ENCODE results near the gene LTA.
"Not testable (repeated sequence)": the region's sequence is repeated elsewhere in the genome, so short reads cannot be mapped to it uniquely, and the experiment has no call there.

LTA gene

GRCh38 chr6:31588871-31589650 is 17.0 kb downstream of the LTA start:
- no peak for DNase-seq

DNA sequence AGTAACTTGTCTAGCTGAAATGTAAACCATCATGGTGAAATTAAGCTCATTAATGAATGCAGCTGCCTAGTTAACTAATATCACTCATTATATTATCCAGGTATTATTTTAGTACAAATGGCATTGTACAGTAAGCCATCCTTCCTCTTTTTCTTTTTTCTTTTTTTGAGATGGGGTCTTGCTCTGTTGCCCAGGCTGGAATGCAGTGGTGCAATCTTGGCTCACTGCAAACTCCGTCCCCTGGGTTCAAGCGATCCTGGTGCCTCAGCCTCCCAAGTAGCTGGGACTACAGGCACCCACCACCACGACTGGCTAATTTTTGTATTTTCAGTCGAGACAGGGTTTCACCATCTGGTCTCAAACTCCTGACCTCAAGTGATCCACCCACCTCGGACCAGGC is 18.6 kb downstream of the LTA start:
- DNase-seq = not testable (repeated sequence)

GRCh38 chr6:31592396-31592771 is 20.3 kb downstream of the LTA start:
- DNase-seq = no peak

GRCh38 chr6:31597006-31597405 is 24.9 kb downstream of the LTA start:
- DNase-seq = peak; percentile 40

DNA sequence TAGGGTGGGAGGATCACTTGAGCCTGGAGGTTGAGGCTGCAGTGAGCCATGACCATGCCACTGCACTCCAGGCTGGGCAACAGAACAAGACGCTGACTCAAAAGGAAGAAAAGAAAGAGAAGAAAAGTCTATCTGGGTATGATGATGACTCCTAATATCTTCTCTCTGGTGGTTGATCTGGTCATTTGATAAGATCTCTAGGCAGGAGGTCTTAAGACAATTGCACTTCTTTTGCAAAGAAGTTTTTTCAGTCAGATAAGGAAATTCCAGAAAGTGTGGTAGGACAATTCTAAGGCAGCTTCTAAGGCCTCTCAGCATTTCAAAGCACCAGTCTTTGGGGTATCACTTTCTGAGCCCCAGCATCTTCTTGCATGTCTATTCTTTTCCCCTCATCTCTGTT is 35.2 kb downstream of the LTA start:
- DNase-seq = no peak

DNA sequence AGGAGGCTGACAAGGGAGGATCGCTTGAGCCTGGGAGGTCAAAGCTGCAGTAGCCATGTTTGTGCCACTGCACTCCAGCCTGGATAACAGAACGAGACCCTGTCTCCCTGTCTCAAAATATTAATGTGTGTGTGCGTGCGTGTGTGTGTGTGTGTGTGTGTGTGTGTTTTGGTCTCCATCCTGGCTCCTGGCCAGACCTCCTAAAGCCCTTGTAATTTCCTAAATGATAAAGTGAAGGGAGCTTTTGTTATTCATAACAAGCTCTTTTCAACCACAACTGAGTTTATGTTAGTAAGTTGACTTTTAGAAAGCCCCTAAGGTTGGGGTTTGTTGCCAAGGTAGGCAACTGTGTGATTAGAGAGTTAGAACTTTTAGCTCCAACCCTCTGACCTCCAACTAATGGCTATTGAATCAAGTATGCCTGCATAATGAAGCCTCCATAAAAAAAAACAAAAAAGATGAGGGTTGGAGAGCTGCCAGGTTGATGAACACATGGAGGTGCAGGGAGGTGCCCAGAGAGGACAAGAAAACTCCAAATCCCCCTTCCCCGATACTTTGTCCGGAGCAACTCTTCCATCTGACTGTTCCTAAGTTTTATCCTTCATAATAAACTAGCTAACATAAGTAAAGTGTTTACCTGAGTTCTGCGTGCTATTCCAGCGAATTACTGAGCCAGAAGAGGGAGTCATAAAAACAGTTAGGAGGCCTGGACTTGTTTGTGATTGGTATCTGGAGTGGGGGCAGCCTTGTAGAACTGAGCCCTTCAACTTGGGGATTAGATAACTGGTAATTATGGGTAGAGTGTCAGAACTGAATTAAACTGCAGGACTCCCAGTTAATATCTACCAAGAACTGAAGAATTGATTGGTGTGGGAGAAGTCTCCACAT is 37.7 kb downstream of the LTA start:
- no peak for DNase-seq

DNA sequence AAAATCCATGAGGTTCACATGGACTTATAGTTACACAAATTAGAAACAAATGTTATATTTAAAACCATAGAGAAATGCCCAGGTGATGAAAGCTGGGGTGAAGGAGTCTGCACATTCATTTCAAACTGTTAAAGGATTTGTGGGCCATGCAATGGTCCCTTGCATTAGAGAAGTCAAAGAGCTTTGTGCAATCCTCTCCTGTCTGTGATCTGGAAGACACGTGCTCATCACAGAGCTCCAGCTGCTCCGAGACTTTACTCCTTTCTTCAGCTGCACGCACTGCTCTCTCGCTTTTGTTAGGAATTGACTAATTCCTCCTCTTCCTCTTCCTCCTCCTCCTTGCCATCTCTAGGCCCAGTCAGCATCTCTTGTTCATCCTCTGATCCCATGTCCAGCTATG is 38.9 kb downstream of the LTA start:
- DNase-seq = no peak

GRCh38 chr6:31614075-31614619 is 42.1 kb downstream of the LTA start:
- DNase-seq = no peak

DNA sequence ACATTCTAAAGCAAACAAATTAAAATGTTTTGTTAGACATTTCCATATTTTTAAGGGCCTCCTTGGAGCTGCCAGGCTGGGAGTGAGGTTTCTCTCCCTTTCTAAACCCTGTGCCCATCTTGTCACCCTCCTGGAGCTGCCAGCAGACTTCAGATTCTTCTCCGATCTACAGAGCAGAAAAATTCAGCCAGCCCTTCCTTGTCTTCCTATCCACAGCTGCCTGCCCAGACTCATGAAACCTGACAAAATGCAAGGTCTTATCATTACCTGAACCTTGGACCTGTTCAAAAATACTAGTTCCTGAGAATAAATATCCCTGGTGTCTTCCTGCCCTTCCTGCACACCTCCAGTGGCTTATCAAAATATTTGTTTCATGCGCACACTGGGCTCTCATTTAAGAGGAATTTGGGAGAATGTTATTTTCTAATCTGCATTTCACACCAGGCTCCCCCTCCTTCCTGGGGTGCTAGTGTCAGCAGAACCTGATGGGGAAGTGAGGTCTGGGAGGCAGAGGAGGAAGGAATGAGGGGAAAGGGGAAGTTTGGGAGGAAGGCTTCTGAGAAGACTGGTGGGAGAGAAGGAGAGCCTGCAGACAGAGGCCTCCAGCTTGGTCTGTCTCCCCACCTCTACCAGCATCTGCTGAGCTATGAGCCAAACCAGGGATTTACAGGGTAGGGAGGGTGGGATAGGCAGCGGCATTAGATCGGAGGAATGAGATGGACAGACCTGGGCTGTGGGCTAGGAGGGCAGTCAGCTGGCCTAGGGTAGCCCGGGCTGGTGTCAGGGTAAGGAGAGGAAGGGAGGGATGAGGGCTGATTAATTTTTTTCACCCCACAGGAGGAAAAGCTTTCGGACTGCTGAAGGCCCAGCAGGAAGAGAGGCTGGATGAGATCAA is 42.8 kb downstream of the LTA start, which contains the start of gene AIF1:
TSS of gene AIF1 (plus strand) at position 551 of the 895 bp plus-strand sequence. CDS start at position 647, 96 bp downstream.
- no peak for DNase-seq

DNA sequence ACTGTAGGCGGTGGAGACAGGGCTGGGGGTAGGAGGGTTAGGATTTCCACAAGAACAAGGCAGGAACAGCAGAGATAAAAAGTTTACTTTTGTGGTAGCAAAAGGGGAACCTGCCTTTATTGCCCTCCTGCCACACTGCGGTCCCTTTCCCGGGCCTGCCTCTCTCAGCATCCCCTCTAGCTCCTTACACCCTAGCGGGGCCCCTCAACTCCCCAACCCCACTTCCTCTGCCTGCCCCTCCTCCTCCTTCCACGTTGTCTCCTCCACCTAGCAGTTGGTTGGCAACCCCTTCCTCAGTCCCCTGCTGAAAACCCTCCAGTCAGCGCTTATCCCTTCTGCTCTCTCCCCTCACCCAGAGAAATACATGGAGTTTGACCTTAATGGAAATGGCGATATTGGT is 43.7 kb downstream of the LTA start:
- DNase-seq = peak; percentile 65

GRCh38 chr6:31617010-31617409 is 44.9 kb downstream of the LTA start:
- DNase-seq = no peak

DNA sequence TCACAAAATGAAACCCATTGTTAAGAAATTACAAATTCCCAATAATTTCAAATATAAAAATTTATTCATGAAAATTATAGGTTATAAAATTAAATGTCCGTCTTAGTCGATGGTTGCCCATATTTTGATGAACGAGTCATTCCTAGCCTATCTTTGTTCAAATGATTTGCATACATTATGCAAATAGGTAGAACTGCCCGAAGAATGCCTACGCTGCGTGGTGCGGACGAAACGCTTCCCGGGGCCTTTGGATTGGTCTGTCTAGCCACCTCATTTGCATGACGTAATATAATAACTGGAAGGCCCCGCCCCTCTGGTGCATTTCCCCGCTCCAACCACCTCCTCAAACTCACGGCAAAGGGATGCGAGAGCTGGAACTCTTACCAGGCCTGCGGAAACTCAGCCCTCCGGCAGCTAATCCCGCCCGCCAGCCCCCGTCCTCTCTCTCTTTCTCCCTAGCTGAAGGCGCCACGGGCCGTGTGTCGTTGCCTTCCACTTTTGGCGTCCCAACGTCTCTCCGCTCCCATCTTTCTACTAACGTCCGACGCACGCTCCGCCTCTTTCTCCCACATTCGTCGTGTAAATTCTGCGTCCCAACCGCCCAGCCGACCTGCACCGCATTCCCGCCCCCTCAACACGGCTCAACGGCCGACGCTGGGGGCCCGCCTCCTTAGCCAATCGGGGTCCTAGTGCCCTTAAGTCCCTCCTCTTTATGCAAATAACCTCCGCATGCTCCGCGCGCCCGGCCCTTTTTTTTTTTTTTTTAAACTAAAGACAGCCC is 47.9 kb downstream of the LTA start:
- peak; percentile 99 for DNase-seq

GRCh38 chr6:31620586-31621319 is 48.7 kb downstream of the LTA start, which contains the start of gene PRRC2A:
TSS of gene PRRC2A (plus strand) at chr6:31620715. CDS start at chr6:31622790, 2,075 bp downstream.
- DNase-seq = peak; percentile 99

- no peak for DNase-seq
These were observed 49.3 kb downstream of the LTA start for GRCh38 chr6:31621320-31621939.

GRCh38 chr6:31621991-31622390 is 49.9 kb downstream of the LTA start:
- no peak for DNase-seq

DNA sequence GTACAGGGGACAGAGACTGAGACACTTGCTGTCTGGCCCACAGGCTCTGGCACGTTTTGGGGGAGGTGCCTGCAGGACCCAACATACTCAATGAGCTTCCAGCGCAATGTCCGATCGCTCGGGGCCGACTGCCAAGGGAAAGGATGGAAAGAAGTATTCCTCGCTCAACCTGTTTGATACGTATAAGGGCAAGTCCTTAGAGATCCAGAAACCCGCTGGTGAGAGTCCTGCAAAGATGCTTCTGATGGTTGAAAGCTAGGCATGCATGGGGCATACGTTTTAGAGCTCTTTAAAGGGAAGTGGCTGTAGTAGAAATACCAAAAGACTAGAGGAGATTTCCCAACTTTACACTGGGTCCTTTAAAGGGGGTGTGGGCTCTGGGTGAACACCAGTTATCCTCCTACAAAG is 50.6 kb downstream of the LTA start:
- no peak for DNase-seq

Measured in KG1 (cell line).